ENCODE results near the gene NF2.

The NF2 gene

GRCh38 chr22:29723766-29724165 lies 120.3 kb downstream of the NF2 start:
- no peak for DNase-seq (ENCODE audit: low spot score)

- DNase-seq (ENCODE audit: low spot score) = no peak
Observed at GRCh38 chr22:29724843-29725242, 121.4 kb downstream of the NF2 start.

DNA sequence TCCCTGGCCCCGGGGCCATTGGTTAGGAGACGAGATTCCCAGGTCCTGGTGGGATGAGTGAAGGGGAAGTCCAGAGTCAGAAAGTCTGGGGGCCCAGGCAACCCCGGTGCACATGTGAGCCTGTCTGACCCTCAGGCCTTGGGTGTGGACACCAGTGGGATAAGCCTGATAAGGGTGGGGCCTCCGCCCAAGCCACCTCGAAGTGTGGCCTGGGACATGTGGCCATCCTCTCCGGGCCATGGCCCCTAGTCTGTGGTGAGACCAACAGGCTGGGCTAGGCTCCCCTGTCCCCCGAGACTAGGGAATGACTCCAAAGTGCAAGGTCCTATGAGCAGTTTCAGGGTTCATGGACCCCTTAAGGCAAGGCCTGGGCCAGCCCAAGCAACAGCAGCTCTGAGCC lies 122.7 kb downstream of the NF2 start:
- DNase-seq (ENCODE audit: low spot score) = no peak

DNA sequence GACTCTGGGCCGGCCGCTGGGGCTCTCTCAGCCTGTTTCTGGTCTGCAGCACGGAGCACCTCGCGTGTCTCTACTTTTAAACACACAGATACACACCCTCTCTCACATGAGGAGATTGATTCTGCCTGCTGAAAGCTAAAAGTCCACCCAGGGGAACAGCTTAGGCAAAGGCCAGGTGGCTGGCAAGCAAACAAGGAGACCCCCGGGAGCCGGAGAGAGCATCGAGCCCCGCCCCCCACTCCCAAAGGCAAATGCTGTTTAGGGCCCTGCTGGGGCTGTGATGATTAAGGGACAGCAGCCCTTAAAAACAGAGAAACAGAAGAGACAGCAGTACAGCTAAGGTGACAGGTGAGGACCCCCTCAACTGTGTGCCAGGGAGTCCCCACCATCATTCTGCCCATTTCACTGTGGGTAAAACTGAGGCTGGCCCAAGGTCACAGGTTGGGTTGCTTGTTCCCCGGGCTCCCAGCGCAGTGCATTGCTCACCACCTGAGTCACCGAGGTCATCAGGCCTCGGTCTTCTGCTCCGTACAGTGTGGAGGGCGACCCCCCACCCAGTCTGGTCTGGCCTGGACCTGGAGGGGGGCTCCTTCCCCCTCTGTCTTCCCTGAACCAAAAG lies 123.2 kb downstream of the NF2 start:
- DNase-seq (ENCODE audit: low spot score) = no peak

GRCh38 chr22:29727131-29727523 lies 123.7 kb downstream of the NF2 start:
- DNase-seq (ENCODE audit: low spot score) = no peak

DNA sequence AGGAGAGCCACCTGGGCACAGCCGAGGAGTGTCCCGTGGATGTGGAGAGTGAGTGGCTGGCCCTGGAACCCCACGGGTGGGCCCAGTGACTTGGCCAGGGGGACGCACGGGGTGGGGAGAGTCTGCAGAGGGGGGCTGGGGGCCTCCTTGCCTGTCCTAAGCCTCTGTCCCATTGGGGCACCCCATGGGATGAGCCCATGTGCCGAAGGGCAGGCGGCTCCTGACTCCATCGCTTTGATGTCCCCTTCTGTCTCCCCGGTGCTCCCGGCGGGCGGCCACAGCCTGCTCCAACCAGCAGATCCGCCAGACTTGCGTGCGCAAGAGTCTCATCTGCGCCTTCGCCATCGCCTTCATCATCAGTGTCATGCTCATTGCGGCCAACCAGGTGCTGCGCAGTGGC lies 125.7 kb downstream of the NF2 start:
- DNase-seq (ENCODE audit: low spot score) = no peak

DNA sequence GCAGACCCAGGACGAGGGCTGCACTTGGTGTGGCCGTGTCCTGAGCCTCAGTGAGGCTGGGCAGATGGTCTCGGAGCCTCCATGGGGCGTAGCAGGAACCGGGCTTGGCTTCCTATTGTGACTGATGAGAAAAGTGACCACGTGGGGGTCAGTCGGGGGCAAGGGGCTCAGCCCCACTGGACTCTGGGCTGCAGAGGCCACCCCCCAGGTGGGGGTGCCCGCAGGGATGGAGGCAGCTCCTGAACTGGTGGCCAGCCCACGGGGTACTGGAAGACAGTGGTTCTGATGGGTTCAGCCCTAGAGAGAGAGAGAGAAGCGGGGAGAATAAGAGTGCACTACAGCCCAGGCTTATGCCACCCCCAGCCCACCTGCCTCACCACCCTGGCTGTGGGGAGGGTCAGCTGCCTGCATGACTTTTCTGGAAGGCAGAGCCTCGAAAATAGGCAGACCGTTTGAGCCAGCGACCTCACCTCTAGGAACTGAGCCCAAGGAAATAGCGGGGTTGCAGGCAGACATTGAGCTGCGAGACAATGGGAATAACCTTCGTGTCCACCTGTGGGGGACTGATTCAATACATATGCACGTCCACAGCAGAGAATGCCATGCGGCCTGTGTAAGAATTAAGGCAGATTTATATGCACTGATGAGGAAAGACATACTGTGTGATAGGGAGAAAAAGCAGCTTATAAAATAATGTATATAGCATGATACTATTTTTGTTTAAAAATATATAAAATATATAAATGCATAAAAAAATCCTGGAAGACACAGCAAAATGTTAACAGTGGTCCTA lies 127.8 kb downstream of the NF2 start:
- DNase-seq (ENCODE audit: low spot score) = no peak

DNA sequence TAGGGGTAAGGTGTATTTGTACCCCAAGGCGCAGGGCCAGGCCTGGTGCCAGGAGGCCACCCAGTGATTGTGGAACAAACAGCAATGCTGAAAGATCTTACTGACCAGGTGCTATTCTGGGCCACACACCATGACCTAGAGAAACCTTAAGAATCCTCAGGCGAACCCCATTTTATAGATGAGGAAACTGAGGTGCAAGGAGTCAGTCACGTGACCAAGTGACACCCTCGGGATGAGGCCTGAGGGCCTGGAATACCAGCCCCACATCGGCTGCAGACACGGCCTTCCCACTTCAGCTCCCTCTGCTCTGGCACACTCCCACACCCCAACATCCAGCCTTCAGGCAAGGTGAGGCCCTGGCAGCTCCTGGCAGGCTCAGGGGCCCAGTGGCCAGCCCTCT lies 129.4 kb downstream of the NF2 start:
- no peak for DNase-seq (ENCODE audit: low spot score)

DNA sequence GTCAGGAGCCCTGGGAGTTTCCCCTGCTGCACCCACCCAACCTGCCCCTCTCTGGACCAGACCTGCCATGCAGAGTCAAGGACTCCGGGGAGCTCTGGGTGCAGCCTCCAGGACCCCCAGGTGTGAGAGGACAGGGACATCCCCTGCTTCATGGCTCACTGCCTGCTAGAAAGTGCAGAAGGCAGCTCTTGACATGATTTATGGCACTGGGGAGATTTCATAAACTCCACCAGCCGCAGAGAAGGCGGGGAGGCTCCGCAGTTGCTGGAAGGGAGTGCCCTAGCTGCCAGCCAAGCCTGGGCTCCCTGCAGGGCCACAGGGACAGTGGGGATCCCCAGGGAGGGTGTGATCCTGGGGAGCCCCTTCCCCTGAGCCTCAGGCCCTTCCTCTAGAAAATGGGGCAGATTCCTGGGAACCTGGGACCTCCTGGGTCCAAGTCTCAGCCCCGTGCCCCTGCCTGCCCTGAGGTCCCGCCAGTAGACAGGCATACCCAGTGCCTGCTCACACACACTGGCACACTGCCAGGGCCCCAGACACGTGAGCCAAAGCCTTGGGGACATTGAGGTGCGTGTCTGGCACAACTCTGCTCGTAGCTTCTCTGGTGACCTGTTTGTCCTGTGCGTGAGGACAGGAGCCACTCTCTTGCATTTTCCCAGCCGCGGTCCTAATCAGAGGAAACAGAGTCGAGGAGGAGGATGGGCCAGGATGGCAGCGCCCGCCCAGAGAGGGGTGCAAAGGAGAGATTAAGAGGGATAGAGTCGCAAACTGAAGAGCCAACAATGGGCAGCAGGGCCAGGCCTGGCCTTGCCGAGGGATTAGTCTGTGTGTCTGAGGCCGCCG lies 130.1 kb downstream of the NF2 start:
- no peak for DNase-seq (ENCODE audit: low spot score)

GRCh38 chr22:29734406-29734805 lies 131.0 kb downstream of the NF2 start:
- DNase-seq (ENCODE audit: low spot score) = no peak

DNA sequence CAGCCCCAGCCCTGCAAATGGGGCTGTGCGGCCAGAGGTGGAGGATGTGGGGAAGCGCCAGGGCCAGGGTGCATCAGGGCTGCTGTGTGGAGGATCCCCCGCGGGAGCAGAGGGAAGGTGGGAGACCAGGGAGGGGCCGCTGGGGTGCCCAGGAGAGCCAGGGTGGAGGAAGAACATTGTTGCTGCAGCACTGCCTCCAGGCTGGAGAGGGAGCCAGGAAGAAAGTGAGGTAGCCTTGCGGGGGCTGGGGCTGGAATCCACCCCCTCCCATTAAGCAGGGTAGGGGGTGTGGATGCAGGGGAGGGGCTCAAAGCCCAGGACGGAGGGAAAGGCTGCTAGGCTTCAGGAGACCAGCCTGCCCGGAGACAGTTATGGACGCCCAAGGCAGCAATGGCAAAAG lies 131.4 kb downstream of the NF2 start:
- DNase-seq (ENCODE audit: low spot score) = no peak

DNA sequence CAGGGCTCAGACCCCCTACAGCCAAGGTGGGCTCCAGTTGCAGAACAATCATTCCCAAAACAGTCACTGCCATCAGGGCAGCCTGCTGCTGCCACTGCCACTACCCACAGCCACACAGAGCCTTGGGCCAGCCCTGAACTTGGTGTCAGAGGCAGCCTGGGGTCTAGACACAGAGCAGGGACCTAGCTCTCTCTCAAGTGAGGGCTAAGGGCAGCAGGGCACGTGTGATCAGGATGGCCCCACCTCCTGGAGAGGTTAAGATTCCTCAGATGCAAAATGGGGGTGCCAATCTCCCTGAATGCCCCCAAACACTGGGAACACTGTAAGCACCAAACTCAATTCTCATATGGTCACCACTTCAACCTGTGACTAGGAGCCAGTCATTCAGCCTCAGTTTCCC lies 132.0 kb downstream of the NF2 start:
- no peak for DNase-seq (ENCODE audit: low spot score)

DNA sequence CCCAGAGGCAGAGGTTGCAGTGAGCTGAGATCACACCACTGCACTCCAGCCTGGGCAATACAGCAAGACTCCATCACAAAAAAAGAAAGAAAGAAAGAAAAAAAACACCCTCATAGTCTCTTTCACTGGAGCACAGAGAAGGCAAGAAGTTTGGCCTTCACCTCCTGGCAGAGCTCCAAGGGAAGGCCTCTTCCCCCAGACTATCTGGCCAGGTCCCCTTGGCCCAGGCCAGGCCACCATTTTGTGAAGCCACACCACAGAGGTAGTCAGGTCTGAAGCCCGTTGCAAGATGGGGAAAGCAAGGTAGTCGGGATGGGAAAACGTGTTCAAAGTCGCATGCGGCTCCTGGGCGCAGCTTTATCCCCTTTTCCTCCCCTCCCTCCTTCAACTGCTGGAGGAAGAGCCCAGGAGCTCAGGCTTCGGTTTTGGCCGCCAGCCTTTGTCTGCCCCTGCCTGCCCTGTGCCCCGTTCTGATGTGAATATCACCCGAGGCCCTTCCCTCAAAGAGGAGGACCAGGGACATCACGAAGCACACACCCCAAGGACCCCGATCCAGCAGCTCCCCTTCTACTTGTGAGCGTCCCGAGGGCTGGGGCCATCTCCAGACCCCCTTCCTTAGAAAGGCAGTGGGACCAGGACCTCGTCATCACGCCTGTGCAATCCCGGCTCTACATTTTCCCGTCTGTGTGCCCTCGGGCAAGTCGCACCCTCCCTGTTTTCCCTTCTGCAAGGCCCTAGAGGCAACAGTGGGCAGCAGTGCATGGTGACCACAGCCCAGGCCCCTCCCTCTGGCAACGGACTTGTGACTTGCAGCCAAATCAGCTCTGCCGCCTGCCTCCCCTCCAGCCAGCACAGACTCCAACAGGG lies 134.1 kb downstream of the NF2 start:
- no peak for DNase-seq (ENCODE audit: low spot score)

- DNase-seq (ENCODE audit: low spot score) = no peak
Observed at GRCh38 chr22:29738118-29738815, 134.8 kb downstream of the NF2 start.

GRCh38 chr22:29739346-29739875 lies 136.0 kb downstream of the NF2 start:
- no peak for DNase-seq (ENCODE audit: low spot score)

- DNase-seq (ENCODE audit: low spot score) = no peak
Observed at GRCh38 chr22:29740216-29740615, 136.8 kb downstream of the NF2 start.

DNA sequence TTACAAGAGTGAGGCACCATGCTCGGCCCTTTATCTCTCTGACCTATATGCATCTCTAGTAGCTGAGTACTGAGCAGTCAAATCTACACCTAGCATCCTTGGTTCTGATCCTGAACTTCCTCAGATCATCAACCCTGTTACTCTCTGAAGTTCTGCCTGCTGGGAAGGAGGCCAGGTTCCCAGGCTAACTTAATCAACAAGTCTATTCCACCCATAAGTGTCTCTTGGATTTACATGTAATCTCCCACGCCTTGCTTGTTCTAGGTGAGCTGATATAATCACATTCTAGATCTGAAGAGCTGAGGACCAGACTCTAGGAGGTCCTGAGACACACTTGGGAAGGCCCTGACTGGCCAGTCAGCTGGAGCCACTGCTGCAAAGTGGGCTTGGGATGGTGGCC lies 138.5 kb downstream of the NF2 start:
- no peak for DNase-seq (ENCODE audit: low spot score)

DNA sequence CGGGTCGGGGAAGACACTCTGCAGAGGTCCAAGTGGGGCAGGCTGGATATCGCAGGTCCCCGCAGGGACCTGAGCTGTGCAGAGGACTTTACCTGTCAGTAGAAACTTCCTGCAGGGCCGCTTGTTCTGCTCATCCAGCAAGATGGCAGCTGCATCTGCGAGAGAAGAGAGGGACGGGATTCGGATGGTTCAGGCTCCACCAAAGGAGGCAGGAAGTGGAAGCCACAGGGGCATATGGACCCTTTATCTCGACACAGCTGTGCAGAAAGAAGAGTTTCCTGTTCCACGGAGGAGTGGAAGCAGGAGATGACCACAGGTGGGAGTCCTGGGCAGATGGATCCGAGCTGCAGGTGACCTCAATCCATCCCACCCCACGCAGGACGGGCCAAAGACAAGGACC lies 138.9 kb downstream of the NF2 start:
- no peak for DNase-seq (ENCODE audit: low spot score)

DNA sequence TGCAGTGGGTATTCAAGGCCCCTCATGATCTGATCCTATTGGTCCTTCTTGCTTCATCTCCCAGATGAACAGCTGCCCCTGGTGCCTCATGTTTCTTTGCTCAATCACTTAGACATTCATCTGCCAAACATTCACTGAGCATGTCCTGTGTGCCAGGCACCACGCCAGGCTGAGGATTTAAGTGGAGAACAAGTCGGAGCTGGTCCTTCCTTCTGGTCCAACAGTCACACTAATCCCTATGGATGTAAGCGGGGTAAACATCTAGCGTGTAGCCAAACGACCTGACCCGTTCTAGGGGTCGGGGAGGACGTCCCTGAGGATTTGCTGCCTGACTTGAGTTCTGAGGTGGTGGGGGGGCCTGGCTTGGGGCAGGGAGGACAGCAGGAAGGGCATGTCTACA lies 141.5 kb downstream of the NF2 start:
- DNase-seq (ENCODE audit: low spot score) = no peak

- DNase-seq (ENCODE audit: low spot score) = no peak
Observed at GRCh38 chr22:29747832-29748231, 144.4 kb downstream of the NF2 start.

Data from LoVo (cell line).